AG09309 (cell line): ENCODE data around the gene SCN5A.

Experiments
- DNase-seq: peaks from one replicate; pipeline ENCODE4 v3.0.0-alpha.2; 2010; ENCODE audit warnings: low read depth
- H3K4me3 ChIP-seq: 2 replicates; pipeline ENCODE4 v1.5.1; 2011; ENCODE audit warnings: mild to moderate bottlenecking, low read depth, low read length, moderate library complexity; ENCODE audit not compliant: control insufficient read depth
- TF ChIP-seq, protein P1 (sequence below): IDR thresholded peaks from 2 replicates; pipeline ENCODE4 v1.5.1; 2011; ENCODE audit warnings: mild to moderate bottlenecking, low read depth, low read length, inconsistent platforms; ENCODE audit not compliant: insufficient read depth, control insufficient read depth; ENCODE audit errors: missing control alignments

The SCN5A gene

DNA sequence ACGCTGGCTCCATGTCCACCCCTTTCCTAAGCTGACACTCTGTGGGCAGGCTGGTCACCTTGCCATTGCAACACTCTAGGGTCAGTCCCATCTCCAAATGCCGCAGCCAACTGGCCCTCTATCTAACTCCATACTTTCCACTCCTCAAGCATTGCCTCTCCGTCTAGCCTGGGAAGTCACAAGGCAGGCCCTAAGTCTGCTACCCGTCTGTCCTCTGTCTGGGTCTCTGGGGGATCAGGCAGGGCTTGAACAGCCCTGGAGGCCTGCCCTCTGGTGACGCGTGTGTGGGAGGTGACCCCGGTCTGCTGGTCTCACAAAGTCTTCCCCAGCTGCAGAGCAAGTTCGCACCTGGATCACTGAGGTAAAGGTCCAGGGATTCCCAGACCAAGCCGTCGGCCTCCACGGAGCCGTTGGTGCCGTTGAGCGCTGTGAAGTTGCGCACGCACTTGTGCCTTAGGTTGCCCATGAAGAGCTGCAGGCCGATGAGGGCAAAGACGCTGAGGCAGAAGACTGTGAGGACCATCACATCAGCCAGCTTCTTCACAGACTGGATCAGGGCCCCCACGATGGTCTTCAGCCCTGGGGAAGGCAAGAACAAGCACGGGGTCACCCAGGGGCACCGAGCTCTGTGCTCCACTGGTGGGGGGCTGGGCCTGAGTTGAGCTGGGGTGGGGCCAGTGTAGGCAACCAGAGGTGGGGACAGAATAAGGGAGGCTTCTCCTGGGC lies 39.9 kb downstream of the SCN5A start:
- H3K4me3 ChIP-seq, result no peak overlapping the region
- TF ChIP-seq, protein P1, sequence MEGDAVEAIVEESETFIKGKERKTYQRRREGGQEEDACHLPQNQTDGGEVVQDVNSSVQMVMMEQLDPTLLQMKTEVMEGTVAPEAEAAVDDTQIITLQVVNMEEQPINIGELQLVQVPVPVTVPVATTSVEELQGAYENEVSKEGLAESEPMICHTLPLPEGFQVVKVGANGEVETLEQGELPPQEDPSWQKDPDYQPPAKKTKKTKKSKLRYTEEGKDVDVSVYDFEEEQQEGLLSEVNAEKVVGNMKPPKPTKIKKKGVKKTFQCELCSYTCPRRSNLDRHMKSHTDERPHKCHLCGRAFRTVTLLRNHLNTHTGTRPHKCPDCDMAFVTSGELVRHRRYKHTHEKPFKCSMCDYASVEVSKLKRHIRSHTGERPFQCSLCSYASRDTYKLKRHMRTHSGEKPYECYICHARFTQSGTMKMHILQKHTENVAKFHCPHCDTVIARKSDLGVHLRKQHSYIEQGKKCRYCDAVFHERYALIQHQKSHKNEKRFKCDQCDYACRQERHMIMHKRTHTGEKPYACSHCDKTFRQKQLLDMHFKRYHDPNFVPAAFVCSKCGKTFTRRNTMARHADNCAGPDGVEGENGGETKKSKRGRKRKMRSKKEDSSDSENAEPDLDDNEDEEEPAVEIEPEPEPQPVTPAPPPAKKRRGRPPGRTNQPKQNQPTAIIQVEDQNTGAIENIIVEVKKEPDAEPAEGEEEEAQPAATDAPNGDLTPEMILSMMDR, result no peak
- DNase-seq, result no peak

- TF ChIP-seq, protein P1, result no peak
- H3K4me3 ChIP-seq, result no peak overlapping the region
- DNase-seq, result no peak
Measured at GRCh38 chr3:38608961-38609360, 40.5 kb downstream of the SCN5A start.

DNA sequence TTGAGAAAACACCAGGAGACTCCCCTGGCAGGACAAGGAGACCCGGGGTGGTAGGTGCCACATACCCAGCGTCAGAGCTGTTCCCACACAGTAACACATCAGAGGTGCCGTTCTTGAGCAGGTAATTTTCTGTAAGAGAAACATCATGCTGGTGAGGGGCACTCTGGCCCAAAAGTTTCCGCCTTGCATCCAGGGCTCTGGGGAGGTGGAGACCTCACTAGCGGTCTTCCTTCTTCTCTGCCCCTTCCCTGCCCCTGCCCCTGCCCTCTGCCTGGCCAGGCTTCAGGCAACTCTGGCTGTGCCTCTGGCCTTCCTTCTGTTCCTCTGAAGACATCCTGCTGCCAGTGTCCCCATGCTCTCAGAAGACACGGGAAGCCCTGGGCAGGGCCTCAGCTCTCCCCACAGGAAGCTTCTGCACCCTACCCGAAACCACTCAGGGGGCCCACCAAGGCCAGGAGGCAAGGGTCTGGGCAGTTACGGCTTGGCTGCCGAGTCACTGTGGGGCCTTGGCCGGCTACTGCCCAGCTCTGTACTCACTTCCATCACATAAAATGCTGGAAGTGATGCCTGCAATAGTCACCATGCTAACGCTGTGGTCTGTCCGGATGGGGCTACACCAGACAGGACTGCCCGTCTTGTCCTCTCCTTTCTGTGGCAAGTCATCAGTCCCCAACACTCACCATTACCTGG lies 41.3 kb downstream of the SCN5A start:
- no peak overlapping the region for H3K4me3 ChIP-seq
- TF ChIP-seq, protein P1, result no peak
- DNase-seq, result no peak

GRCh38 chr3:38606561-38606960 lies 42.9 kb downstream of the SCN5A start:
- H3K4me3 ChIP-seq, result no peak overlapping the region
- no peak for DNase-seq
- TF ChIP-seq, protein P1, result no peak

GRCh38 chr3:38605981-38606380 lies 43.5 kb downstream of the SCN5A start:
- H3K4me3 ChIP-seq, result no peak overlapping the region
- TF ChIP-seq, protein P1, result no peak
- DNase-seq, result no peak

GRCh38 chr3:38604246-38604645 lies 45.2 kb downstream of the SCN5A start:
- DNase-seq, result no peak
- TF ChIP-seq, protein P1, result no peak
- no peak overlapping the region for H3K4me3 ChIP-seq

GRCh38 chr3:38603731-38604131 lies 45.8 kb downstream of the SCN5A start:
- TF ChIP-seq, protein P1, result no peak
- DNase-seq, result no peak
- H3K4me3 ChIP-seq, result no peak overlapping the region
